ENCODE measurements around the gene GJA10. TPM values are rescaled to one million over a fixed set of nuclear protein-coding genes. Genes with fewer than 3 reads are reported as not detected.

The GJA10 gene

DNA sequence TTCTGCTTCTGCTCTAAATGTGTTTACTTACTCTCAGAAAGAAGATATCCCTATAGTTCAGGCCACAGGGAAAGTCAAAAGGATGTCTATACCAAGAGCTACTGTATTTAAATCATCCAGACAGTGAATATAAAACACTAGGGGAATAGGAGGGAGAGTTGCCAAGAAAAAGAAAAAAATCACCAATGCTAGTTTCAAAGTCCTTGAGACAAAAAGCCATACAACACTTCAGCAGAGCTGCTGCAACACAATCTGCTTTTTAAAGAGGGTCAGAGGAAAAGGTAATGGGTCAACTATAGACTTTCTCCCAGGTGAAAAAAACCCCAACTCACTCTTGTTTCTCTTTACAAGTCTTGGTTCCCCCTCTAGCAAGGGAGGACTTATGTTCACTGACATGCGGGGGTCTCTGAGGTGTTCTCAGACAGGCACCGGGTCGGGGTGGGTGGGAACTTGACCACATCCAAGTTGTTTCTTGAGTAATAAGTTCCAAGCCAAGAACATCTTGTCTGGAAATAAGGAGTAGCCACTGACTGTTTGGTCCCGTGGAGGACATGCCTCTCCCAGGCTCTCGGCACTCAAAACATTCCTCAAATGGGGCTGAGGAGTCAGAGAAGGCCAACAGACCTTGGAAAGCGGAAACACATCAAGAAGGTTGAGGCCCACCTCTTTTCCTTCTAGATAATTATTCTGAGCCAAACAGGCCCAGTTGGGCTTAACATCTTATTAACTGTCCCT lies 47.7 kb downstream of the GJA10 start:
- Histone ChIP-seq H3K23ac (ENCODE audit: low read length) (no peak overlapping the region), H3K56ac (ENCODE audit: low read length) (no peak overlapping the region), H4K5ac (ENCODE audit: low read length) (no peak overlapping the region), H3K79me2 (ENCODE audit: control insufficient read depth, insufficient read depth, low read length) (no peaks in the 10 kb centered on the region), H3K4me1 (ENCODE audit: control insufficient read depth, low read depth, low read length) (no peaks in the 10 kb centered on the region), H2BK120ac (ENCODE audit: low read depth, low read length) (no peak overlapping the region), H3K4me3 (ENCODE audit: low read length) (no peak overlapping the region), H3K36me3 (ENCODE audit: control insufficient read depth, insufficient read depth, low read length) (no peaks in the 10 kb centered on the region), H3K79me1 (ENCODE audit: low read length) (no peaks in the 10 kb centered on the region), H2AK5ac (ENCODE audit: low read length) (no peak overlapping the region), H3K27me3 (ENCODE audit: insufficient read depth, low read length, poor library complexity) (no peaks in the 10 kb centered on the region), H4K8ac (ENCODE audit: low read depth, low read length) (no peak overlapping the region), H3K4ac (ENCODE audit: low read depth, low read length) (no peak overlapping the region), H3K18ac (ENCODE audit: low read length) (no peak overlapping the region), H3K9ac (ENCODE audit: low read length) (no peak overlapping the region), H2BK5ac (ENCODE audit: low read length) (no peak overlapping the region), H3K4me2 (ENCODE audit: low read length) (no peak overlapping the region), H2BK15ac (replicated peaks; ENCODE audit: low read depth) (no peak overlapping the region), H3K27ac (ENCODE audit: low read depth, low read length) (no peak overlapping the region)
- WGBS (ENCODE audit: extremely low coverage, insufficient coverage, low lambda C conversion rate): no CpG with 5 or more reads among the region's 6 CpGs
- no peak for DNase-seq

DNA sequence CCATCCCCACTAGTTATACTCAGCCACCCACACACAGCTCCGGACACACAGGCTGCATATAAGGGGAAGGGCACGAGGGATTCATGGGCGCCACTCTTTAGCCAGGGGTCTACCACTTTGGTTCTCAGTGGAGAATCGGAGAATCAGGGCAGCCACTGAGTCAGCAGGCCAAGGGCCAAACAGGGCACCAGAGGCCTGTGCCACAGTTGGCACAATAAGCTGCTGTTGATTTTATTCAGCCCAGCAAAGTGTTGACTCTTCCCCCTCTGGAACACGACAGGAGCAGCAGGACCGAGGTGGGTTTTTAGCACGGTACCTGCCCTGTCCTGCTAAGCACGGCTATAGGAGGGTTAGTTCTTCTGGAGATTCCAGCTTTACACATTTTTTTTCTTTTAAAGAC lies 48.3 kb downstream of the GJA10 start:
- no CpG with 5 or more reads among the region's 8 CpGs for WGBS (ENCODE audit: extremely low coverage, insufficient coverage, low lambda C conversion rate)

GRCh38 chr6:89944181-89944755 lies 50.0 kb downstream of the GJA10 start:
- Histone ChIP-seq H2BK15ac (replicated peaks; ENCODE audit: low read depth) (no peak overlapping the region), H3K79me2 (ENCODE audit: control insufficient read depth, insufficient read depth, low read length) (no peaks in the 10 kb centered on the region), H3K23ac (ENCODE audit: low read length) (no peak overlapping the region), H3K9ac (ENCODE audit: low read length) (no peak overlapping the region), H3K4me3 (ENCODE audit: low read length) (no peak overlapping the region), H2BK120ac (ENCODE audit: low read depth, low read length) (no peak overlapping the region), H3K18ac (ENCODE audit: low read length) (no peak overlapping the region), H4K5ac (ENCODE audit: low read length) (no peak overlapping the region), H3K4me2 (ENCODE audit: low read length) (no peak overlapping the region), H3K56ac (ENCODE audit: low read length) (no peak overlapping the region), H3K4me1 (ENCODE audit: control insufficient read depth, low read depth, low read length) (no peaks in the 10 kb centered on the region), H3K4ac (ENCODE audit: low read depth, low read length) (no peak overlapping the region), H4K8ac (ENCODE audit: low read depth, low read length) (no peak overlapping the region), H2BK5ac (ENCODE audit: low read length) (no peak overlapping the region), H3K36me3 (ENCODE audit: control insufficient read depth, insufficient read depth, low read length) (no peaks in the 10 kb centered on the region), H2AK5ac (ENCODE audit: low read length) (no peak overlapping the region), H3K79me1 (ENCODE audit: low read length) (no peaks in the 10 kb centered on the region), H3K27me3 (ENCODE audit: insufficient read depth, low read length, poor library complexity) (no peaks in the 10 kb centered on the region), H3K27ac (ENCODE audit: low read depth, low read length) (no peak overlapping the region)
- DNase-seq: no peak
- no CpG with 5 or more reads among the region's 4 CpGs for WGBS (ENCODE audit: extremely low coverage, insufficient coverage, low lambda C conversion rate)

More for the DNA sequence above, 48.3 kb downstream of the GJA10 start:
- no peak overlapping the region for H3K4ac ChIP-seq (ENCODE audit: low read depth, low read length)
- no peak overlapping the region for H2BK120ac ChIP-seq (ENCODE audit: low read depth, low read length)
- no peaks in the 10 kb centered on the region for H3K27me3 ChIP-seq (ENCODE audit: insufficient read depth, low read length, poor library complexity)
- no peak overlapping the region for H2AK5ac ChIP-seq (ENCODE audit: low read length)
- no peaks in the 10 kb centered on the region for H3K79me2 ChIP-seq (ENCODE audit: control insufficient read depth, insufficient read depth, low read length)
- H4K8ac ChIP-seq (ENCODE audit: low read depth, low read length): no peak overlapping the region
- H2BK5ac ChIP-seq (ENCODE audit: low read length): no peak overlapping the region
- H3K4me2 ChIP-seq (ENCODE audit: low read length): no peak overlapping the region
- no peak overlapping the region for H3K4me3 ChIP-seq (ENCODE audit: low read length)
- no peak for DNase-seq
- no peak overlapping the region for H3K23ac ChIP-seq (ENCODE audit: low read length)
- no peak overlapping the region for H4K5ac ChIP-seq (ENCODE audit: low read length)
- no peaks in the 10 kb centered on the region for H3K36me3 ChIP-seq (ENCODE audit: control insufficient read depth, insufficient read depth, low read length)
- H3K27ac ChIP-seq (ENCODE audit: low read depth, low read length): no peak overlapping the region
- no peak overlapping the region for H3K18ac ChIP-seq (ENCODE audit: low read length)
- no peak overlapping the region for H3K56ac ChIP-seq (ENCODE audit: low read length)
- H3K9ac ChIP-seq (ENCODE audit: low read length): no peak overlapping the region
- H2BK15ac ChIP-seq (replicated peaks; ENCODE audit: low read depth): no peak overlapping the region
- no peaks in the 10 kb centered on the region for H3K4me1 ChIP-seq (ENCODE audit: control insufficient read depth, low read depth, low read length)
- no peaks in the 10 kb centered on the region for H3K79me1 ChIP-seq (ENCODE audit: low read length)

- Histone ChIP-seq H3K27ac (ENCODE audit: low read depth, low read length) (no peak overlapping the region), H3K23ac (ENCODE audit: low read length) (no peak overlapping the region), H2BK120ac (ENCODE audit: low read depth, low read length) (no peak overlapping the region), H3K79me2 (ENCODE audit: control insufficient read depth, insufficient read depth, low read length) (no peaks in the 10 kb centered on the region), H3K4me1 (ENCODE audit: control insufficient read depth, low read depth, low read length) (no peaks in the 10 kb centered on the region), H3K4me3 (ENCODE audit: low read length) (no peak overlapping the region), H2AK5ac (ENCODE audit: low read length) (no peak overlapping the region), H4K5ac (ENCODE audit: low read length) (no peak overlapping the region), H4K8ac (ENCODE audit: low read depth, low read length) (no peak overlapping the region), H3K18ac (ENCODE audit: low read length) (no peak overlapping the region), H3K27me3 (ENCODE audit: insufficient read depth, low read length, poor library complexity) (no peaks in the 10 kb centered on the region), H3K4me2 (ENCODE audit: low read length) (no peak overlapping the region), H3K9ac (ENCODE audit: low read length) (no peak overlapping the region), H3K56ac (ENCODE audit: low read length) (no peak overlapping the region), H3K36me3 (ENCODE audit: control insufficient read depth, insufficient read depth, low read length) (no peaks in the 10 kb centered on the region), H2BK15ac (replicated peaks; ENCODE audit: low read depth) (no peak overlapping the region), H3K4ac (ENCODE audit: low read depth, low read length) (no peak overlapping the region), H3K79me1 (ENCODE audit: low read length) (no peaks in the 10 kb centered on the region), H2BK5ac (ENCODE audit: low read length) (no peak overlapping the region)
- WGBS (ENCODE audit: extremely low coverage, insufficient coverage, low lambda C conversion rate): no CpG with 5 or more reads among the region's 1 CpG
- DNase-seq: no peak
Observed at GRCh38 chr6:89944826-89945407, 50.6 kb downstream of the GJA10 start.

Small RNA genes lying within 50 kb of the gene (small RNA-seq; reads per million reads assigned to genes)
- not detected for gene RF00019 (ENCODE audit: insufficient read depth)
